Lower lobe of right lung (tissue), 2 donors: Measurements from ENCODE around the gene FSD1. TPM values are rescaled to one million over a fixed set of nuclear protein-coding genes. Genes with fewer than 3 reads are reported as not detected.

Experiments used
- ATAC-seq, 2 donors: fragments of 200-7000 bp; cut with Tn5 transposase; one replicate each; pipeline ENCODE4 v1.9.1; 2020 to 2022; ENCODE audit warnings: mild to moderate bottlenecking in 2 of 2, moderate library complexity in 2 of 2
- DNase-seq: peaks from one replicate; pipeline ENCODE4 v3.0.0-alpha.2; 2020
- H3K27ac ChIP-seq: fragments of 200-600 bp; one replicate; pipeline ENCODE4 v1.8.0; 2022
- H3K27me3 ChIP-seq: fragments of 200-600 bp; one replicate; pipeline ENCODE4 v1.8.0; 2022; ENCODE audit warnings: low read depth
- H3K36me3 ChIP-seq: fragments of 200-600 bp; one replicate; pipeline ENCODE4 v1.8.0; 2022; ENCODE audit warnings: mild to moderate bottlenecking
- H3K4me1 ChIP-seq: fragments of 200-600 bp; one replicate; pipeline ENCODE4 v1.8.0; 2022
- H3K4me3 ChIP-seq: fragments of 200-600 bp; one replicate; pipeline ENCODE4 v1.8.0; 2022; ENCODE audit warnings: mild to moderate bottlenecking
- H3K9me3 ChIP-seq: fragments of 200-600 bp; one replicate; pipeline ENCODE4 v1.8.0; 2022
- intact Hi-C: fragments of 100-400 bp; cut with DNase I; formaldehyde crosslinking; loops from one replicate; pipeline ENCODE4 v1.11.0; 2022
- total RNA-seq: library from RNA; stranded (reverse); fragmentation: NEBNext Ultra II Directional; extraction: Animal tissue kit (Norgen Biotek cat#: 25700); gene quantifications from one replicate; pipeline ENCODE4 v1.2.1, GENCODE V29; 2021
- TF ChIP-seq, protein P1 (sequence below): fragments of 200-600 bp; IDR thresholded peaks from one replicate; pipeline ENCODE4 v1.8.0; 2022; ENCODE audit warnings: antibody characterized with exemption, mild to moderate bottlenecking
- donor health status: DM: no; HTN: yes; CAD: no; lungs with severe emphysema.

FSD1 gene
- total RNA-seq, 1 donor from 2014 or later = 0.62 TPM

DNA sequence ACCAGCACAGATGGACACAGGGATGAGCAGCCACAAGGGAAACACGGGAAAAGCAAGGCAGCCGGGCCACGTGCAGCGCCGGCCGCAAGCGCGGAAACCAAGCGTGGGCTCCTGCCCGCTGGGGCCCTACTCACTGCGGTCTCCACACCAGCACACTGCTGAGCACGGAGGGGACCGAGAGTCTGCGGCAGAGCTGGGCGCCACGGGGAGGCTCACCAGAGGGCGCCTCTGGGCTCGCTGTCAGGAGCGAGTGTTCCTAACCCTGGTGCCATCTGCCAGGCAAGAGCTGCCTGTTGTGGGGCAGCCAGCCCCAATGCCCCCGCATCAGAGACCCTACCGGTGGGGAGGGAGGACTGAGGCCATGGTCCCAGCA, 65.5 kb downstream of the FSD1 start:
- intact Hi-C loops = no loop called here
- Histone ChIP-seq H3K27ac (peak overlapping the region; percentile 85), H3K4me1 (peaks cover 78% of the 10 kb centered on the region), H3K36me3 (peaks cover 32% of the 10 kb centered on the region), H3K27me3 (no peaks in the 10 kb centered on the region), H3K9me3 (no peaks in the 10 kb centered on the region), H3K4me3 (peak overlapping the region; percentile 44)
- TF ChIP-seq, protein P1, sequence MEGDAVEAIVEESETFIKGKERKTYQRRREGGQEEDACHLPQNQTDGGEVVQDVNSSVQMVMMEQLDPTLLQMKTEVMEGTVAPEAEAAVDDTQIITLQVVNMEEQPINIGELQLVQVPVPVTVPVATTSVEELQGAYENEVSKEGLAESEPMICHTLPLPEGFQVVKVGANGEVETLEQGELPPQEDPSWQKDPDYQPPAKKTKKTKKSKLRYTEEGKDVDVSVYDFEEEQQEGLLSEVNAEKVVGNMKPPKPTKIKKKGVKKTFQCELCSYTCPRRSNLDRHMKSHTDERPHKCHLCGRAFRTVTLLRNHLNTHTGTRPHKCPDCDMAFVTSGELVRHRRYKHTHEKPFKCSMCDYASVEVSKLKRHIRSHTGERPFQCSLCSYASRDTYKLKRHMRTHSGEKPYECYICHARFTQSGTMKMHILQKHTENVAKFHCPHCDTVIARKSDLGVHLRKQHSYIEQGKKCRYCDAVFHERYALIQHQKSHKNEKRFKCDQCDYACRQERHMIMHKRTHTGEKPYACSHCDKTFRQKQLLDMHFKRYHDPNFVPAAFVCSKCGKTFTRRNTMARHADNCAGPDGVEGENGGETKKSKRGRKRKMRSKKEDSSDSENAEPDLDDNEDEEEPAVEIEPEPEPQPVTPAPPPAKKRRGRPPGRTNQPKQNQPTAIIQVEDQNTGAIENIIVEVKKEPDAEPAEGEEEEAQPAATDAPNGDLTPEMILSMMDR = peak; percentile 60
- ATAC-seq (peak; percentile 62 to 67), DNase-seq (peak; percentile 74)

DNA sequence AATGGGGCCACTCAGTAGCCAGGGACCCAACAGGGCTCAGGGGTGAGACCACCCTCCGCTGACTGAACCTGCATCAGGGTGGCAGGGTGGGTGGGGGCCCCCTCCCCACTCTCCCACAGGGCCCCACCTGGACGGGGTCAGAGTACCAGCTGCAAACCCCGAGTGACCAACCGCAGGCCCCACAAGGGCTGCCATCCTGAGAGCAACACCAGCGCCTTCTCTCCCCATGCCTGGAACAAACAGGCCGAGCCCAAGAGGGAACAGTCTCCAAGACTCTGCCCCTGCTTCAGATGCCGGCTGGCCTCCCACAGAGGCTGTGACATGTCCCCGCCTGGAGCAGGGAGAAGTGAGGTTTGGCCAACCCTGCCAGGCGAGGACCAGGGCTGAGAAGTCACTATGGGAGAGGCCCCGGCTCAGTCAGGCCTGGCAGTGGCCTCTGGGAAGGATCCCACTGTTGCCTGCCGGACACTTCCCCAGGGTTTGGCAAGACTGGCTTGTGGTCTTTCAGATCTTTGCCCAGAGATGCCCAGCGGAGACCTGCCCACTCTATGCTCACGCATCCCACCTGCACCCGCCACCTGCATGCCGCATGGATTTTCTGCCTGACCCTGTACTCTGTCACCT, 66.1 kb downstream of the FSD1 start:
- Histone ChIP-seq H3K36me3 (peaks cover 25% of the 10 kb centered on the region), H3K4me3 (no peak overlapping the region), H3K4me1 (peaks cover 85% of the 10 kb centered on the region), H3K27ac (peak overlapping the region; percentile 85), H3K9me3 (no peaks in the 10 kb centered on the region), H3K27me3 (no peaks in the 10 kb centered on the region)
- ATAC-seq (no peak), DNase-seq (no peak)
- intact Hi-C loops = no loop called here
- TF ChIP-seq, protein P1 = no peak

DNA sequence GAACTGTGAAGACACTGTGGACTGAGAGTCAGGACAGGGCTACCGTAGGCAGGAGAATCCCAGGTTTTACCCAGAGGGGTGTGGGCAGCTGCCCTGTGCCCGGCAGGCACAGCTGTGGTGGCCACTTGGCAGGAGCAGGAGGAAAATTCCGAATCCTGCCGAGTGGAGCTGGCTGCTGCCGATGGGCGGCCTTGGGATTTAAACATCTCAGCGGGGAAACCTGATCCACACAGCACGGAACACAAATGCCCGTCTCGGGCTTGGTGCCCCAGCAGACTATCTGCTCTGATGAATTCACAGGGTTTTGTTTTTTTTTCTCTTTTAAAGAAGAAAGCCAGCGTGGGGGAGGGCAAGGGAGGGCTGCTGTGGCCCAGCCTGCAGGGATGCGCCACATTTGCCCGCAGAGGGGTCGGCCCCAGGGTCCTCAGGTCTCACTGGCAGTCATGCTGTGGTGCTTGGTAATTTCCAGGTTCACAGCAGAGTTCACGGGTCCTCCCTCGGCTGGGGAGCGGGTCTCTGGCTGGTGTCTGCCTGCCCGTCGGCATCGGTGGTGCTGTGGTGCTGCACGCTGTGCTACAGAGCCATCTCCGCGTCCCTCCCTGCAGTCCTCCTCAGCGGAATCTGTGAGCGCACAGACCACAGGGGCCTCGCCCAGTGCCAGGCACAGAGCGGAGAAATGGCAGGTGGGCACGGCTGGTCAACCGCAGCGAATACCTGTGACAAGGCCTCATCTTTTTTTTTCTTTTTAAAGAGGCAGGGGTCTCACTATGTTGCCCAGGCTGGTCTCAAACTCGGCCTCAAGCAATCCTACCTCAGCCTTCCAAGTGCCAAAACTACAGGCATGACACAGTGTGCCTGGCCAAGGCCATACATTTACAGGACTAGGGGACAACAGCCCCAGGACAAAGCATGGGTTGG, 67.1 kb downstream of the FSD1 start:
- H3K4me1 ChIP-seq = peaks cover 95% of the 10 kb centered on the region
- intact Hi-C loops = no loop called here
- peak overlapping the region; percentile 85 for H3K27ac ChIP-seq

DNA sequence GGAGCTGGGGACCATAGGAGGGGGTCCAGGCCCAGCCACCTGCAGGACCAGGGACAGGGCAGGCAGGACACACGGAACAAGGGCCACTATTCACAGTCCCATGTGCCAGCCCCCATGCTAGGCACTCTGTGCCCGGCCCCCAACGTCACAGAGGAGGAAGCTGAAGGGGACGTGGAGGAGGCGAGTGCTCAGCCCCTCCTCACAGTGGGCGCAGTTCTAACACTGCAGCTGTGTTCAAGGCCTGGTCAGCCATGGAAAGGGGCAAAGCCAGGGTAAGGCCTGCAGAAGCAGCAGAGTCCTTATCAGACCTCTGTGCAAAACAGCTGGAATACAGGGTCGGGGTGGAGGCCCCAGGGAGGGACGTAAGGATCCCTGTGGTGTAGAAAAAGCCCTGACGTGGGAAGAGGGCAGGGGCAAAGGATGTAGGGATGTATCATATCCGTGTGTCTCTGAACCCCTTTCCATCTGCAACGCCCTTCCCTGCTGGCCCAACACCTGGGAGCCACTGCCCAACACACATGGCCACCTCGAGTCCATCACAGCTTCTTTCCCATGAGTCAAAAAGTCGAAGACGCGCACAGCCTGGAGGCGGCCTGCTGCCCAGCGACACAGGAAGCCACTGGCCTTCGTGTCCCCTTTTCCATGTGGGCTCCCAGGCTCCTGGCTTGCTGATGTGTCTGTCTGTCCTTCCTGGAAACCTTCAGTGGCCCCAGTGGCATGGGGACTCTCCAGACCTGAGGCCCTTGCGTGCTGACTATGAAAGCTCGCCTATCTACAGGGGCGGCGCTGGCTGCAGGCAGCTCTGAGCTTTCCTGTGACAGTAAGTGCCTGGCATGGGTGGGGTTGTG, 68.0 kb downstream of the FSD1 start:
- peaks cover 99% of the 10 kb centered on the region for H3K4me1 ChIP-seq
- peak overlapping the region; percentile 85 for H3K27ac ChIP-seq
- TF ChIP-seq, protein P1 = no peak
- H3K9me3 ChIP-seq = no peaks in the 10 kb centered on the region
- intact Hi-C loops = no loop called here
- DNase-seq (no peak), ATAC-seq (no peak)
- H3K4me3 ChIP-seq = no peak overlapping the region
- no peaks in the 10 kb centered on the region for H3K27me3 ChIP-seq
- H3K36me3 ChIP-seq = peaks cover 9% of the 10 kb centered on the region

More for the DNA sequence above, 67.1 kb downstream of the FSD1 start:
- TF ChIP-seq, protein P1 = no peak
- DNase-seq (no peak), ATAC-seq (no peak)
- Histone ChIP-seq H3K9me3 (no peaks in the 10 kb centered on the region), H3K4me3 (no peak overlapping the region), H3K27me3 (no peaks in the 10 kb centered on the region), H3K36me3 (peaks cover 16% of the 10 kb centered on the region)

DNA sequence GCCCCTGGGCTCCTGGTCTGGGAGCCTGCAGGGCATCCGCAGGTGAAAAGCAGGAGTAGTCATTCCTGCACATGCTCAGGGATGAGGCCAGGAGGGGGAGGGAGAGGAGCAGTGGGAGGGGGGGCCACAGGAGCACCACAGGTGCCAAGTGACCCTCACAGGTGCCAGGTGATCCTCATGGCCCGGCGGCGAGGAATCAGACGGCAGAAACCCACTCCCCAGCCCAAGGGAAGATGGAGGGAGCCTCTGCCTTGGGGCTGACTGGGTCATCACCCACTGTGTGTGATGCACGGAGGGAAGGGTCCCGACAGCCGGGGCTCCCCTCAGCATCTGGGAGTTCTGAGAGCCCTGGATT, 68.6 kb downstream of the FSD1 start:
- TF ChIP-seq, protein P1 = no peak
- H3K4me1 ChIP-seq = peaks cover 96% of the 10 kb centered on the region

More for the DNA sequence above, 68.6 kb downstream of the FSD1 start:
- Histone ChIP-seq H3K9me3 (no peaks in the 10 kb centered on the region), H3K27me3 (no peaks in the 10 kb centered on the region), H3K4me3 (no peak overlapping the region), H3K36me3 (peaks cover 3% of the 10 kb centered on the region), H3K27ac (peak overlapping the region; percentile 85)
- ATAC-seq (no peak), DNase-seq (no peak)
- intact Hi-C loops = no loop called here
